NCI-H1048 (cell line): ENCODE data around the gene CIZ1.
"Not testable (repeated sequence)": the region's sequence is repeated elsewhere in the genome, so short reads cannot be mapped to it uniquely, and the experiment has no call there.

Experiments
- DNase-seq: peaks from one replicate; lab custom pipeline; 2025; lab: John Stamatoyannopoulos, UW

The CIZ1 gene

DNA sequence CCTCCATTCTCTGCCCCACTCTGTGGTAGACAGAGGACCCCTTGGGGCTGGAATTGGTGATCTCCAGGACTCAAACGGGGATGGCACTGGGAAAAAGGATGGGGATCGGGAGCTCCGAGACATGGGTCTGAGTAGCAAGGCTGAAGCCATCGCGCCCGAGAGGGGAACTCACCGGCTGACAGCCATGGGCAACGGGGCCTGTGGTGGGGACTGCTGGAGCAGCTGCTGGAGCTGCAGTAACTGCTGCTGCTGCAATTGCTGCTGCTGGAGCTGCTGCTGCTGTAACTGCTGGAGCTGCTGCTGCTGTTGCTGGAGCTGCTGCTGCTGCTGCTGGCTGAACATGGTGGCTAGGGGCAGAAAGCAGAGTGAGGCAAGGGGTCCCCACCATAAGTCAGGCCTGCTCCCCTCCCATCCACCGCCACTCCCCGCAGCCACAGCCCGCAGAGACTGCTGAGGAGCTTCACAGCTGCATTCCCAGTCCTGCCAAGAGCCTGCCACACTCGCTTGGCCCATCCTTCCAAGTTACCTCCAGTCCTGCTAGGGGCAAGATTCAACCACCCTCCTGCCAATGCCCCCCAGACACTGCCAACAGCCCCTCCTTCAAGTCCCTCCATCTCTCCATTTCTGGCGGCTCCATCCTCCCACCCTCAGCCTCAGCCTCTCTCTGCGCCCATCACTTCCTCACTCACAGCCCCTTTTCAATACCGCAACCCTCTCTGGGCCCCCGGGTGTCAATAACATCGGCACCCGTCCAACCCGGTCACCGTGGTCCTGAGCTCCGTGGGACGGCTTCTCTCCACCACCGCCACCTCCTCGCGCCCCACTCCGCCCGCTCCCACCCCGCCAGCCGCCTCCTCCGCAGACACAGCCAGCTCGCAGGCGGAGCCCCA, 611 bp downstream of the CIZ1 start:
- no peak for DNase-seq

- no peak for DNase-seq
These were observed 1.4 kb downstream of the CIZ1 start for GRCh38 chr9:128190013-128190412.

GRCh38 chr9:128188209-128188608, 3.2 kb downstream of the CIZ1 start:
- no peak for DNase-seq

DNA sequence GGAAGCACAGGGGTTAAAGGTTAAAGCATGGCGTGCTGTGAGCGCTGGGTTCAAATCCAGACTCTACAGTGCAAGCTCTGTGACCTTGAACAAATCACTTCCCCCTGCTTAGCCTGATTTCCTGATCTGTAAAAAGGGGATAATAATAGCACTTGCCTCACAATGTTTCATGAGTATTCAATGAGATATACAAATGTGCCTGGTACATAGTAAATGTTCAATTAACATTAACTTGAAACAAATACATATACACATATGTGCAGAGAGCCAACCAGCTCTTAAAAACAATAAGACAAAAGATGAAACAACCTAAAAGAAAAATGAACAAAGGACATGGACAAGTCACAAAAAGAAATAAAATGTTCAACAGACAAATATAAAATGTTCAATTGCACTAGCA, 4.0 kb downstream of the CIZ1 start:
- DNase-seq: no peak

GRCh38 chr9:128185979-128186965, 5.1 kb downstream of the CIZ1 start:
- no peak for DNase-seq

- DNase-seq: no peak
These were observed 8.3 kb downstream of the CIZ1 start for GRCh38 chr9:128182893-128183588.

DNA sequence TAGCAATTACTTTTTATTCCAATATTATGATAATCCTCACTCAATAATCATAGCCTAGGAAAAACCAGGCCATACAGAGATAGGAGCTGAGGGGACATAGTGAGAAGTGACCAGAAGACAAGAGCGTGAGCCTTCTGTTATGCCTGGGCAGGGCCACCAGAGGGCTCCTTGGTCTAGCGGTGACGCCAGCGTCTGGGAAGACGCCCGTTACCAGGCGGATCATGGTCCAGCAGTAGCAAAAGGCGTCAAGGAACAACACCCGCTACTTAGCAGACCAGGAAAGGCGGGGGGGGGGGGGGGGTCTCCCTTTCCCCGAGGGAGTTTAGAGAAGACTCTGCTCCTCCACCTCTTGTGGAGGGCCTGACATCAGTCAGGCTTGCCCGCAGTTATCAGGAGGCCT, 9.9 kb downstream of the CIZ1 start:
- not testable (repeated sequence) for DNase-seq

- DNase-seq: no peak
These were observed 10.9 kb downstream of the CIZ1 start for GRCh38 chr9:128180447-128180846.

GRCh38 chr9:128180001-128180400, 11.4 kb downstream of the CIZ1 start:
- no peak for DNase-seq

GRCh38 chr9:128178806-128179431, 12.5 kb downstream of the CIZ1 start:
- DNase-seq: no peak

DNA sequence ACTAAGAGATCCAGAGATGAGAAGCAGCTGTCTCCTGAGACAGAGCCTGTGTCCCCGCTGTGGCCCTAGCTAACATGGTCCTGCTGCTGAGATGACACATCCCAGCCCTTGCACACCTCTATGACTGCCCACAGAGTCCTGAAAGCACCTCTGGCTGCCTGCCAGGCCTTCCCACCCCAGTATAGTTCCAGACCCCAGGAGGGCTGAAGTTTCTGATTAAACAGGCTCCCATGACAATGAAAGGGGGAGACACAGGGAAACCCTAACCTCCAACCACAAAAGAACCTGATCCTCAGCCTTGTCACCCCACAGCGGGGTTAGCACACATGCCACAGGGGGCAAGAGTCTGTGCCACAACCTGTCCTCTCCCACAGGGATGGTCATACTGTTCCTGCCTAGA, 15.6 kb downstream of the CIZ1 start:
- no peak for DNase-seq

- no peak for DNase-seq
These were observed 16.2 kb downstream of the CIZ1 start for GRCh38 chr9:128175102-128175563.

- no peak for DNase-seq
These were observed 17.3 kb downstream of the CIZ1 start for GRCh38 chr9:128174062-128174461.

DNA sequence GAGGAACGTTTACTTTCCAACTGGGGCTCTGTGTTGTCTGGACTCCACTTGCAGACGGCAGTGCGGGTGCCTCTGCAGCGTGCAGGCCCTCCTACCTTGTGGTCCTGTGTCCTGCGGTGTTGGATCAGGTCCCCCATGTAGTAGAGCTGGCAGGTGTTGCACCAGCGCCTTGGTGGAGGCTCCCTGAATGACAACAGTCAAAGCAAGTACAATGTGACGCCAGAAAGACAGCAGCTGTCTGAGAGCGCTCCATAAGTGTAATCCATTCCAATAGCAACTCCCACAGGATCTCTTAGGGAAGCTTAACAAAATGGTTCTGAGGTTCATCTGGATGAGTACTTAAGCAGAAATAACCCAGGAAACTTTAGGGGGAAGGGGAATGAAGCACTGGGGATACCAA, 21.4 kb downstream of the CIZ1 start:
- DNase-seq: no peak

- DNase-seq: no peak
These were observed 21.9 kb downstream of the CIZ1 start for GRCh38 chr9:128169492-128169891.

- no peak for DNase-seq
These were observed 22.6 kb downstream of the CIZ1 start for GRCh38 chr9:128168731-128169308.

- DNase-seq: no peak
These were observed 24.2 kb downstream of the CIZ1 start for GRCh38 chr9:128167209-128167608.

GRCh38 chr9:128166169-128166568, 25.2 kb downstream of the CIZ1 start:
- no peak for DNase-seq

- DNase-seq: no peak
These were observed 27.0 kb downstream of the CIZ1 start for GRCh38 chr9:128164307-128164885.

- DNase-seq: no peak
These were observed 27.7 kb downstream of the CIZ1 start for GRCh38 chr9:128163523-128164306.
